Ishikawa (cell line): ENCODE data around the gene FNBP1L.

Experiments used
- CEBPB ChIP-seq: IDR thresholded peaks from 2 replicates; pipeline ENCODE4 v1.6.1; 2012
- CREB1 ChIP-seq: IDR thresholded peaks from 2 replicates; pipeline ENCODE4 v1.6.1; 2012; ENCODE audit warnings: low read depth
- EGR1 ChIP-seq: IDR thresholded peaks from 2 replicates; pipeline ENCODE4 v1.6.1; 2012
- EP300 ChIP-seq: IDR thresholded peaks from 2 replicates; pipeline ENCODE4 v1.6.1; 2012; ENCODE audit warnings: borderline replicate concordance
- FOXM1 ChIP-seq: IDR thresholded peaks from 2 replicates; pipeline ENCODE4 v1.6.1; 2012; ENCODE audit warnings: low read depth, borderline replicate concordance
- MAX ChIP-seq: IDR thresholded peaks from 2 replicates; pipeline ENCODE4 v1.6.1; 2012
- NFIC ChIP-seq: IDR thresholded peaks from 2 replicates; pipeline ENCODE4 v1.6.1; 2012
- RAD21 ChIP-seq: IDR thresholded peaks from 2 replicates; pipeline ENCODE4 v1.6.1; 2012; ENCODE audit warnings: low read depth
- REST ChIP-seq: IDR thresholded peaks from 2 replicates; pipeline ENCODE4 v1.6.1; 2012; ENCODE audit warnings: low read depth, mild to moderate bottlenecking
- TAF1 ChIP-seq: IDR thresholded peaks from 2 replicates; pipeline ENCODE4 v1.6.1; 2012; ENCODE audit warnings: low read depth, mild to moderate bottlenecking
- TCF12 ChIP-seq: IDR thresholded peaks from 2 replicates; pipeline ENCODE4 v1.6.1; 2012; ENCODE audit warnings: low read depth
- TEAD4 ChIP-seq: IDR thresholded peaks from 2 replicates; pipeline ENCODE4 v1.6.1; 2012
- USF1 ChIP-seq: IDR thresholded peaks from 2 replicates; pipeline ENCODE4 v1.6.1; 2012
- YY1 ChIP-seq: IDR thresholded peaks from 2 replicates; pipeline ENCODE4 v1.6.1; 2012; ENCODE audit warnings: low read depth
- ZBTB7A ChIP-seq: IDR thresholded peaks from 2 replicates; pipeline ENCODE4 v1.6.1; 2012; ENCODE audit warnings: low read depth

Gene FNBP1L

GRCh38 chr1:93598861-93599439 is 151.0 kb downstream of the FNBP1L start:
- TF ChIP-seq YY1 = no peak
- no peak for TF ChIP-seq TEAD4
- no peak for TF ChIP-seq MAX
- no peak for TF ChIP-seq FOXM1
- TF ChIP-seq EP300 = no peak
- TF ChIP-seq CEBPB = no peak

GRCh38 chr1:93599479-93599878 is 151.6 kb downstream of the FNBP1L start:
- TF ChIP-seq REST (no peak), RAD21 (no peak), MAX (no peak), CEBPB (no peak), TCF12 (no peak), EP300 (no peak), YY1 (no peak), CREB1 (no peak), TEAD4 (no peak), NFIC (no peak), FOXM1 (no peak), TAF1 (no peak), EGR1 (no peak)

- no peak for TF ChIP-seq MAX
- TF ChIP-seq YY1 = no peak
- no peak for TF ChIP-seq TEAD4
- no peak for TF ChIP-seq CREB1
- no peak for TF ChIP-seq TCF12
- no peak for TF ChIP-seq TAF1
- TF ChIP-seq EGR1 = no peak
- no peak for TF ChIP-seq CEBPB
- no peak for TF ChIP-seq EP300
- no peak for TF ChIP-seq USF1
Measured at GRCh38 chr1:93600663-93601062, 152.7 kb downstream of the FNBP1L start.

- TF ChIP-seq ZBTB7A (no peak), EP300 (no peak), REST (no peak), FOXM1 (no peak), CEBPB (no peak), YY1 (no peak), RAD21 (no peak)
Measured at GRCh38 chr1:93601686-93602085, 153.8 kb downstream of the FNBP1L start.

GRCh38 chr1:93602101-93602500 is 154.2 kb downstream of the FNBP1L start:
- TF ChIP-seq EGR1 (no peak), CREB1 (no peak), USF1 (no peak), YY1 (no peak), EP300 (no peak), CEBPB (no peak), NFIC (no peak), ZBTB7A (no peak), TEAD4 (no peak), TAF1 (no peak), MAX (no peak), RAD21 (no peak), FOXM1 (no peak), REST (no peak)
